H1 (cell line): ENCODE data around the gene HYAL1. TPM values are rescaled to one million over a fixed set of nuclear protein-coding genes. Genes with fewer than 3 reads are reported as not detected.

Experiments used
- CTCF ChIA-PET: fragments of 300-600 bp; sonication (Branson Sonifier 250); formaldehyde crosslinking; loops from one replicate; lab custom pipeline; 2021; ENCODE audit not compliant: partially characterized antibody; lab: Charles Lee
- POLR2A ChIA-PET: fragments of 300-600 bp; sonication (Branson Sonifier 250); formaldehyde crosslinking; loops from one replicate; lab custom pipeline; 2021; ENCODE audit warnings: inconsistent platforms; ENCODE audit not compliant: partially characterized antibody; lab: Charles Lee
- DNase-seq, 2 experiments: peaks; one replicate each; pipeline versions ENCODE4 v3.0.0 to v3.0.0-alpha.2; 2010 to 2022; ENCODE audit warnings: low spot score in 2 of 2, low read depth in 1 of 2, mixed read lengths in 1 of 2
- FAIRE-seq: peaks from 2 replicates; lab custom pipeline; 2011; peaks lifted over from hg19 to GRCh38; lab: Jason Lieb, UNC
- H2AFZ ChIP-seq: 2 replicates; pipeline ENCODE4 v1.8.1; 2012; ENCODE audit warnings: low read length, inconsistent platforms
- H2AK5ac ChIP-seq: 2 replicates; pipeline ENCODE4 v1.6.1; 2013; ENCODE audit warnings: low read depth, low read length
- H2BK120ac ChIP-seq: replicated peaks from 2 replicates; pipeline ENCODE3; 2013; ENCODE audit warnings: low read depth, low read length, inconsistent platforms
- H2BK12ac ChIP-seq: 2 replicates; pipeline ENCODE4 v1.6.1; 2013; ENCODE audit warnings: low read depth, low read length
- H2BK15ac ChIP-seq: 2 replicates; pipeline ENCODE4 v1.6.1; 2013; ENCODE audit warnings: low read length
- H2BK20ac ChIP-seq: 2 replicates; pipeline ENCODE4 v1.6.1; 2013; ENCODE audit warnings: low read length
- H2BK5ac ChIP-seq: 2 replicates; pipeline ENCODE4 v1.6.1; 2013; ENCODE audit warnings: low read depth, low read length
- H3K14ac ChIP-seq: 2 replicates; pipeline ENCODE4 v1.6.1; 2013; ENCODE audit warnings: inconsistent platforms; ENCODE audit not compliant: insufficient read length
- H3K18ac ChIP-seq: 2 replicates; pipeline ENCODE4 v1.6.1; 2013; ENCODE audit warnings: low read length; ENCODE audit errors: extremely low read depth
- H3K23ac ChIP-seq: 2 replicates; pipeline ENCODE4 v1.6.1; 2013; ENCODE audit warnings: inconsistent platforms; ENCODE audit not compliant: insufficient read length
- H3K23me2 ChIP-seq: 2 replicates; pipeline ENCODE4 v1.6.1; 2013; ENCODE audit warnings: low read depth, low read length
- H3K27ac ChIP-seq: 2 replicates; pipeline ENCODE4 v1.6.1; 2011; ENCODE audit warnings: low read depth, low read length, inconsistent platforms
- H3K27me3 ChIP-seq, 4 experiments: replicated peaks in 1 of 4; 1 replicate in 1 of 4; 2 replicates in 3 of 4; pipeline versions ENCODE4 v1.6.1 to v1.8.1; 2011 to 2013; ENCODE audit warnings: low read length in 3 of 4, mild to moderate bottlenecking in 3 of 4, inconsistent platforms in 2 of 4, mixed read lengths in 2 of 4, moderate library complexity in 1 of 4; ENCODE audit not compliant: control insufficient read depth in 3 of 4, insufficient read depth in 3 of 4; ENCODE audit errors: extremely low read depth in 1 of 4
- H3K36me3 ChIP-seq, 4 experiments: 2 replicates each; pipeline versions ENCODE4 v1.6.1 to v1.8.1; 2011 to 2013; ENCODE audit warnings: mild to moderate bottlenecking in 4 of 4, low read length in 3 of 4, moderate library complexity in 2 of 4, control low read depth in 1 of 4, inconsistent platforms in 1 of 4; ENCODE audit not compliant: insufficient read depth in 4 of 4, control insufficient read depth in 2 of 4
- H3K4ac ChIP-seq: replicated peaks from 2 replicates; pipeline ENCODE3; 2013; ENCODE audit warnings: low read length, low read depth, mixed read lengths, inconsistent platforms; ENCODE audit not compliant: insufficient read length
- H3K4me1 ChIP-seq, 4 experiments: replicated peaks in 1 of 4; 1 replicate in 1 of 4; 2 replicates in 3 of 4; pipeline versions ENCODE4 v1.6.1 to v1.8.1; 2011 to 2013; ENCODE audit warnings: low read length in 3 of 4, inconsistent platforms in 2 of 4, mixed read lengths in 1 of 4; ENCODE audit not compliant: insufficient read depth in 4 of 4, control insufficient read depth in 3 of 4
- H3K4me2 ChIP-seq, 2 experiments: 2 replicates each; pipeline versions ENCODE4 v1.6.1 to v1.8.1; 2011 to 2013; ENCODE audit warnings: low read depth in 2 of 2, low read length in 2 of 2, control low read depth in 1 of 2, inconsistent platforms in 1 of 2, mild to moderate bottlenecking in 1 of 2; ENCODE audit not compliant: insufficient read depth in 1 of 2
- H3K4me3 ChIP-seq, 4 experiments: fragments of 200-600, 300-600 bp in 1 of 4; sonication (generic), shearing (Covaris generic), sonication (Bioruptor Twin) in 1 of 4; 2 replicates each; pipeline versions ENCODE4 v1.5.1 to v1.8.1; 2011 to 2016; ENCODE audit warnings: low read length in 4 of 4, low read depth in 3 of 4, control low read depth in 2 of 4, inconsistent platforms in 2 of 4, mild to moderate bottlenecking in 2 of 4, mixed read lengths in 1 of 4, moderate library complexity in 1 of 4; ENCODE audit not compliant: insufficient read depth in 2 of 4; ENCODE audit errors: extremely low read depth in 1 of 4
- H3K56ac ChIP-seq: replicated peaks from 2 replicates; pipeline ENCODE3; 2013; ENCODE audit warnings: low read depth, mild to moderate bottlenecking, mixed read lengths, low read length, inconsistent platforms; ENCODE audit not compliant: insufficient read length
- H3K79me1 ChIP-seq: 2 replicates; pipeline ENCODE4 v1.6.1; 2013; ENCODE audit warnings: low read depth, low read length, control low read depth
- H3K79me2 ChIP-seq, 2 experiments: 2 replicates each; pipeline versions ENCODE4 v1.6.1 to v1.8.1; 2012 to 2013; ENCODE audit warnings: low read length in 2 of 2, mild to moderate bottlenecking in 2 of 2, inconsistent platforms in 1 of 2; ENCODE audit not compliant: insufficient read depth in 2 of 2, control insufficient read depth in 1 of 2
- H3K9ac ChIP-seq, 4 experiments: replicated peaks in 1 of 4; 1 replicate in 1 of 4; 2 replicates in 3 of 4; pipeline versions ENCODE4 v1.6.1 to v1.8.1; 2011 to 2013; ENCODE audit warnings: low read depth in 3 of 4, low read length in 3 of 4, control low read depth in 2 of 4, mild to moderate bottlenecking in 2 of 4, moderate library complexity in 2 of 4, inconsistent platforms in 1 of 4; ENCODE audit errors: extremely low read depth in 1 of 4
- H3K9me3 ChIP-seq, 2 experiments: 2 replicates each; pipeline versions ENCODE4 v1.6.1 to v1.8.1; 2012 to 2013; ENCODE audit warnings: mild to moderate bottlenecking in 2 of 2, moderate library complexity in 2 of 2, control low read depth in 1 of 2, inconsistent platforms in 1 of 2, low read depth in 1 of 2, low read length in 1 of 2, mixed read lengths in 1 of 2; ENCODE audit not compliant: insufficient read depth in 2 of 2
- H4K20me1 ChIP-seq, 2 experiments: replicated peaks in 1 of 2; 2 replicates each; pipeline versions ENCODE3 to v1.8.1; 2011 to 2013; ENCODE audit warnings: inconsistent platforms in 2 of 2, low read length in 2 of 2, mild to moderate bottlenecking in 1 of 2; ENCODE audit not compliant: insufficient read depth in 2 of 2, control insufficient read depth in 1 of 2
- H4K5ac ChIP-seq: 2 replicates; pipeline ENCODE4 v1.6.1; 2013; ENCODE audit warnings: low read length, low read depth, mixed read lengths, inconsistent platforms; ENCODE audit not compliant: insufficient read length
- H4K8ac ChIP-seq: 2 replicates; pipeline ENCODE4 v1.8.0; 2013; ENCODE audit warnings: mild to moderate bottlenecking, moderate library complexity, low read length, inconsistent platforms; ENCODE audit not compliant: insufficient read depth; ENCODE audit errors: extremely low read depth
- H4K91ac ChIP-seq: replicated peaks from 2 replicates; pipeline ENCODE3; 2013; ENCODE audit warnings: low read length, mixed read lengths, inconsistent platforms; ENCODE audit not compliant: insufficient read length
- ASH2L ChIP-seq: fragments of 200-600, 300-600 bp; sonication (generic); IDR thresholded peaks from one replicate; pipeline ENCODE4 v1.7.1; 2017; ENCODE audit warnings: low read length
- BACH1 ChIP-seq: IDR thresholded peaks from 2 replicates; pipeline ENCODE4 v1.6.1; 2012; ENCODE audit warnings: low read length, improper control_type of control experiment
- CEBPB ChIP-seq: IDR thresholded peaks from 2 replicates; pipeline ENCODE4 v1.6.1; 2012; ENCODE audit warnings: low read depth, low read length
- EP300 ChIP-seq, 2 experiments: IDR thresholded peaks; 1 replicate in 1 of 2; 2 replicates in 1 of 2; pipeline ENCODE4 v1.6.1; 2011 to 2012; ENCODE audit warnings: low read depth in 2 of 2, low read length in 2 of 2, mild to moderate bottlenecking in 2 of 2, borderline replicate concordance in 1 of 2, inconsistent platforms in 1 of 2, moderate library complexity in 1 of 2
- HDAC6 ChIP-seq: IDR thresholded peaks from one replicate; pipeline ENCODE4 v1.7.1; 2012; ENCODE audit warnings: low read depth, mild to moderate bottlenecking, inconsistent platforms, low read length, moderate library complexity
- KDM4A ChIP-seq: IDR thresholded peaks from one replicate; pipeline ENCODE4 v1.7.1; 2012; ENCODE audit warnings: low read depth, mild to moderate bottlenecking, moderate library complexity, low read length, inconsistent platforms; ENCODE audit not compliant: severe bottlenecking
- RBBP5 ChIP-seq: IDR thresholded peaks from 2 replicates; pipeline ENCODE4 v1.7.1; 2012; ENCODE audit warnings: low read depth, mild to moderate bottlenecking, inconsistent platforms, low read length, moderate library complexity, borderline replicate concordance
- RXRA ChIP-seq: IDR thresholded peaks from 2 replicates; pipeline ENCODE4 v1.6.1; 2011; ENCODE audit warnings: low read depth, mild to moderate bottlenecking, low read length, moderate library complexity; ENCODE audit not compliant: insufficient read depth
- TCF12 ChIP-seq: IDR thresholded peaks from 2 replicates; pipeline ENCODE4 v1.6.1; 2011; ENCODE audit warnings: low read depth, mild to moderate bottlenecking, low read length
- WGBS, 2 experiments: shearing (Covaris generic) in 1 of 2; methylation state at CpG; one replicate each; pipeline versions ENCODE4 v1.1.6 to v1.1.7; 2013 to 2015; ENCODE audit warnings: low lambda C conversion rate in 2 of 2, mixed read lengths in 2 of 2, inconsistent platforms in 1 of 2, low coverage in 1 of 2, missing lambda C conversion rate in 1 of 2; ENCODE audit not compliant: insufficient replicate concordance in 2 of 2, insufficient coverage in 1 of 2, insufficient read length in 1 of 2; ENCODE audit errors: extremely low coverage in 1 of 2, missing lambda C conversion rate in 1 of 2; 5-methylcytosine and 5-hydroxymethylcytosine counted together
- polyA plus RNA-seq, 7 experiments: library from polyadenylated mRNA; depleted of rRNA in 3 of 7; stranded (reverse) in 5 of 7; unstranded in 2 of 7; fragments of >200 nt in 5 of 7; fragments of 200-250 nt in 2 of 7; gene quantifications; 1 replicate in 5 of 7; 2 replicates in 1 of 7; 4 replicates in 1 of 7; pipeline versions ENCODE4 v1.2.1 to v1.2.3, GENCODE V29; 2011 to 2013; ENCODE audit warnings: missing spikeins in 2 of 7, mixed read lengths in 2 of 7
- total RNA-seq: library from RNA; stranded (reverse); fragmentation: NEBNext Ultra II Directional; extraction: Animal tissue kit (Norgen Biotek cat#: 25700); gene quantifications from 2 replicates; pipeline ENCODE4 v1.2.1, GENCODE V29; 2021
- TF ChIP-seq, protein P1 (sequence below): IDR thresholded peaks from 2 replicates; pipeline ENCODE4 v1.6.1; 2012; ENCODE audit warnings: inconsistent platforms

The HYAL1 gene
- total and polyA plus RNA-seq, 2 of the 8 experiments (the other 6 are each of a cell fraction or from before 2014, with no cell fraction given): 2.0 to 5.4 TPM

DNA sequence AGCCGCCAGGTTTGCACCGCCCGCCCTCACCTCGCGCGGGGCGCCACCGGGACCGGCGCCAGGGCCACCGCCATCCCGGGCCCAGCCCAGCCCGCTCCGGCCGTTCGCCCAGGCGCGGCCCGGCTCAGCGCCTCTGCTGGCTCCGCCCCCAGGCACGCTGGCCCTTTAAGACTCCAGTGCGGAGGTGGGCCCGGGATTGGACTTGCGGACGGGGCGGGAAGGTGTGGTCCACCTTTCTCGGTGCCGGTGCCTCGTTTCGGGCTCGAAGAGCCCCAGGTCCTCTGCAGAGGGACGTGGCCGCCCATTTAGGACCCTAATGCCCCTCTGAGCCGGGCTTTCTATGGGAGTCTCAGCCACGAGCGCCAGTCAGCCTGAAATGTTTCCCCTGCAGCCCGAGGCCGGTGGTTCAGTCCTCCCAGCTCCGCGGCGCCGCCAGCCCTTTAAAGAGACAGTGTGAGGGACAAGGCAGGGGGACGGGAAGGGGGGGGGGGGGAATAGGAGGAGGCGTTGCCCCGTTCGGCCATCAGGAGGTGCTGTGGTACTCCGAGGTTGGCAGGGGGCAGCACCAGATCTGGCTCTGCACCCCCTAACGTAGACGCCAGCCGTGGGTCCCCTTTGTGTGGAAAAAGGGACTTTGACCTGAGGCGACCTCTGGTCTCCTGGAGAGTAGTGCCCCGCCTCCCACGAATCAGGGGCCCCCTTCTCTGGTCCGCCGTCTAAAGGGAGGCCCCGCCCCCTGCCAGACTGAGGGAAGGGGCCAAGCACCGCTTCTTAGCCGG, 18.2 kb upstream of the HYAL1 start:
- peak overlapping the region; percentile 97 for H3K4me2 ChIP-seq
- peaks cover 18 to 29% of the 10 kb centered on the region in 2 experiments for H4K20me1 ChIP-seq
- peaks cover 0 to 35% (median 19%) of the 10 kb centered on the region in 4 experiments; a peak in 6 of 7 replicates for H3K4me1 ChIP-seq
- H4K5ac ChIP-seq: peak overlapping the region; percentile 98
- H2BK5ac ChIP-seq: peak overlapping the region; percentile 99
- peak overlapping the region; percentile 98 for H3K56ac ChIP-seq
- peak overlapping the region; percentile 100 for H3K27ac ChIP-seq
- H2BK120ac ChIP-seq: no peak overlapping the region
- H3K4me3 ChIP-seq: peak overlapping the region; percentile 89 to 96 (median 94)
- H4K91ac ChIP-seq: peak overlapping the region; percentile 94
- peak overlapping the region; percentile 74 for H3K4ac ChIP-seq
- H3K27me3 ChIP-seq: no peaks in the 10 kb centered on the region
- H4K8ac ChIP-seq: peak overlapping the region; percentile 99
- H2BK15ac ChIP-seq: peak overlapping the region; percentile 95; the same call in 1 of the 2 replicates
- no peak overlapping the region for H3K23ac ChIP-seq
- no peak overlapping the region for H3K14ac ChIP-seq
- H3K9ac ChIP-seq: peak overlapping the region; percentile 95 to 100 (median 98)
- H3K79me1 ChIP-seq: peaks cover 17% of the 10 kb centered on the region
- H3K18ac ChIP-seq: peak overlapping the region; percentile 98
- peaks cover 0 to 25% of the 10 kb centered on the region in 2 experiments; a peak in 3 of 4 replicates for H3K79me2 ChIP-seq
- H2BK12ac ChIP-seq: peak overlapping the region; percentile 87; the same call in 1 of the 2 replicates
- H2AFZ ChIP-seq: no peak overlapping the region; the same call in 1 of the 2 replicates
- no peaks in the 10 kb centered on the region for H3K9me3 ChIP-seq
- no peak for FAIRE-seq
- CTCF ChIA-PET: interaction anchor here (0.5 to 7.5 kb wide), 25 partner anchors 10 to 1340 kb away, joined by 3 to 75 read pairs (median 4); partner anchors contain the start of genes CYB561D2, GNAT1, HYAL1 and HYAL3
- POLR2A ChIA-PET: interaction anchor here (0.6 to 12.6 kb wide), 14 partner anchors 8 to 135 kb away, joined by 3 to 149 read pairs (median 6); partner anchors contain the start of genes GNAI2, HYAL1, HYAL3 and IFRD2
- H2AK5ac ChIP-seq: no peak overlapping the region
- DNase-seq: peak; percentile 75 to 93
- H3K36me3 ChIP-seq: peaks cover 23 to 37% (median 31%) of the 10 kb centered on the region in 4 experiments
- 0 out of 2 replicates have a peak overlapping the region, but pooled peaks have one; percentile 95 for H2BK20ac ChIP-seq
- WGBS, 2 experiments: 1% methylated on average over 43 of the region's 59 CpGs; no CpG with 5 or more reads in 1 of the 2 experiments
- peaks cover 17% of the 10 kb centered on the region for H3K23me2 ChIP-seq
- TF ChIP-seq BACH1 (0 out of 2 replicates have a peak, but pooled peaks have one; percentile 14), EP300 (IDR thresholded peaks at IDR 0.05; ENCODE audit: borderline replicate concordance in 1 of 2, low read depth in 2 of 2, low read length in 2 of 2) (peak in 1 of 2 experiments; percentile 97; a peak in 2 of 3 replicates), ASH2L (no peak), RBBP5 (no peak), CEBPB (no peak), TCF12 (no peak), KDM4A (peak; percentile 11), HDAC6 (no peak), RXRA (peak; percentile 68; the same call in 1 of the 2 replicates)
- TF ChIP-seq, protein P1, sequence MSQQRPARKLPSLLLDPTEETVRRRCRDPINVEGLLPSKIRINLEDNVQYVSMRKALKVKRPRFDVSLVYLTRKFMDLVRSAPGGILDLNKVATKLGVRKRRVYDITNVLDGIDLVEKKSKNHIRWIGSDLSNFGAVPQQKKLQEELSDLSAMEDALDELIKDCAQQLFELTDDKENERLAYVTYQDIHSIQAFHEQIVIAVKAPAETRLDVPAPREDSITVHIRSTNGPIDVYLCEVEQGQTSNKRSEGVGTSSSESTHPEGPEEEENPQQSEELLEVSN: peak; percentile 41
